DOHH2 (cell line): Measurements from ENCODE around the gene EFHD2.

ENCODE experiments used
- H3F3A ChIP-seq: fragments of 200-600 bp; sonication (generic), shearing (Covaris generic); 2 replicates; pipeline ENCODE4 v1.6.0; 2016; ENCODE audit warnings: antibody characterized with exemption, mild to moderate bottlenecking; ENCODE audit not compliant: control insufficient read depth, insufficient read depth
- H3K27ac ChIP-seq: fragments of 200-600 bp; sonication (generic); 2 replicates; pipeline ENCODE4 v1.5.1; 2014; ENCODE audit warnings: low read depth, mild to moderate bottlenecking, low read length, moderate library complexity
- H3K27me3 ChIP-seq: fragments of 200-600 bp; sonication (generic); 2 replicates; pipeline ENCODE4 v1.6.1; 2014; ENCODE audit warnings: mild to moderate bottlenecking, low read length, mixed read lengths; ENCODE audit not compliant: control insufficient read depth
- H3K36me3 ChIP-seq: fragments of 200-600 bp; sonication (generic); 2 replicates; pipeline ENCODE4 v1.6.1; 2014; ENCODE audit warnings: mild to moderate bottlenecking, low read length, moderate library complexity, mixed read lengths; ENCODE audit not compliant: control insufficient read depth
- H3K4me1 ChIP-seq: fragments of 200-600 bp; sonication (generic); 2 replicates; pipeline ENCODE4 v1.6.1; 2014; ENCODE audit warnings: mild to moderate bottlenecking, low read length, mixed read lengths; ENCODE audit not compliant: control insufficient read depth
- H3K4me2 ChIP-seq: fragments of 200-600 bp; sonication (generic); 2 replicates; pipeline ENCODE4 v1.6.0; 2014; ENCODE audit warnings: mild to moderate bottlenecking, low read length, moderate library complexity
- H3K4me3 ChIP-seq: fragments of 200-600 bp; sonication (generic); 2 replicates; pipeline ENCODE4 v1.5.1; 2014; ENCODE audit warnings: mild to moderate bottlenecking, low read length, mixed read lengths
- H3K79me2 ChIP-seq: fragments of 200-600 bp; sonication (generic); 2 replicates; pipeline ENCODE4 v1.6.1; 2014; ENCODE audit warnings: mild to moderate bottlenecking, low read length, mixed read lengths; ENCODE audit not compliant: control insufficient read depth
- H3K9me2 ChIP-seq: fragments of 200-600 bp; sonication (generic); replicated peaks from 2 replicates; pipeline ENCODE4 v1.6.1; 2014; ENCODE audit warnings: mild to moderate bottlenecking, low read length, mixed read lengths; ENCODE audit not compliant: control insufficient read depth
- H3K9me3 ChIP-seq: fragments of 200-600 bp; sonication (generic); 2 replicates; pipeline ENCODE4 v1.6.1; 2014; ENCODE audit warnings: antibody characterized with exemption, low read length, mixed read lengths; ENCODE audit not compliant: control insufficient read depth, insufficient read depth
- H4K20me1 ChIP-seq: fragments of 200-600 bp; sonication (generic); 2 replicates; pipeline ENCODE4 v1.6.0; 2014; ENCODE audit warnings: low read depth, mild to moderate bottlenecking, antibody characterized with exemption, low read length, moderate library complexity; ENCODE audit not compliant: control insufficient read depth, insufficient read depth
- EZH2phosphoT487 ChIP-seq: fragments of 200-600 bp; sonication (generic); IDR thresholded peaks from 2 replicates; pipeline ENCODE4 v1.6.1; 2017; ENCODE audit warnings: borderline replicate concordance, mild to moderate bottlenecking, antibody characterized with exemption, low read length, moderate library complexity, mixed read lengths
- TF ChIP-seq, protein P1 (sequence below): fragments of 200-600 bp; sonication (generic); IDR thresholded peaks from one replicate; pipeline ENCODE4 v1.5.1; 2014; ENCODE audit warnings: antibody characterized with exemption, mild to moderate bottlenecking, low read depth, low read length; ENCODE audit not compliant: poor library complexity, severe bottlenecking

Gene EFHD2

DNA sequence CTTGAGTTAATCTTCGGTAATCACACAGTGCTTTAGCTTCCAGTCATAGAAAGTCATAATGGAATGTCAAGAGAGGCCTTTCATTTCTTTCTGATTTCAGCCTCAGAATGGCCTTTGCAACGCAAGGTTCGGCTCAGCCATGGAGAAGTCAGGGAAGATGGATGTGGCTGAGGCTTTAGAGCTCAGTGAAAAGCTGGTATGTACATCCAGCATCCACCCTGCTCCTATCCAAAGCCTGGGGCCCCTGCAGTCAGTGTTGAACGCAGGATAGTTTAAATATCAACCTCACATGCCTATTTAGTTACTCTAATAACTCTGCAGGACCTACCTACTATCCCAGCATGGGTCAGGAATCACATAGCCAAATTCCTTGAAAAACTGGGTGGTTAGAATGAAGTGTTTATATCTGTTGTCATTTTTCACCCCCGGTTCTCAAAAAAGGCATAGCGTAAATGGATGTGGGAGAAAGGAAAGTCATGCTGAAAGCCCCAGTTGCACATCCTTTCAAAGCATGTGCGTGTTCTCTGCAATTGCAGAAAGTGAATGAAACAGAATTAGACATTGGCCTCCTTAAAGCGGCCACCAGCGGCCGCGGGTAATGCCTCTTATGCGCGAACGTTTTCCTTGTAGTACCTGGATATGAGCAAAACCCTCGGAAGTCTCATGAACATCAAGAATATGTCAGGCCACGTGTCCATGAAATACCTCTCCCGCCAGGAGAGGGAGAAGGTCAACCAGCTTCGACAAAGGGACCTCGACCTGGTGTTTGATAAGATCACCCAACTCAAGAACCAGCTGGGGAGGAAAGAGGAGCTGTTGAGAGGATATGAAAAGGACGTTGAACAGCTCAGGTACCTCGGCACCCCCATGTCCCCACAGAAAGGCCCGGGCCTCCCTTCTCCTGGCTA, 28.8 kb upstream of the EFHD2 start:
- Histone ChIP-seq H3K36me3 (no peaks in the 10 kb centered on the region), H3K27me3 (peaks cover 20% of the 10 kb centered on the region)

DNA sequence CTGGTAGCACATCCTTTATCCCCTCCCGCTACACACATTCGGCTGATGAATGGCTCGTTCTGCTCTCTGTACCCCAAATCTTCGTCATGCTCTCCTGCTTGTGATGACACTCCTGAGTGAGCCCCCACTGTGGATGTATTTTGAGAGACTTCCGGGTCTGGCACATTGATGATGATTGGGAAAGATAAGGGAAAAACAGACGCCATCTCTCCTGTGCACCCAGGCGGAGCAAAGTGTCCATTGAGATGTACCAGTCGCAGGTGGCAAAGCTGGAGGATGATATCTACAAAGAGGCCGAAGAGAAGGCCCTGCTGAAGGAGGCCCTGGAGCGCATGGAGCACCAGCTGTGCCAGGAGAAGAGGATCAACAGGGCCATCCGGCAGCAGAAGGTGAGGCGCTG, 27.9 kb upstream of the EFHD2 start:
- H3K4me2 ChIP-seq, result no peak overlapping the region
- no peak overlapping the region for H3K27ac ChIP-seq
- H3K27me3 ChIP-seq, result peaks cover 27% of the 10 kb centered on the region
- H3K9me3 ChIP-seq, result no peaks in the 10 kb centered on the region
- no peaks in the 10 kb centered on the region for H3K4me1 ChIP-seq
- no peaks in the 10 kb centered on the region for H3K79me2 ChIP-seq
- H3K36me3 ChIP-seq, result no peaks in the 10 kb centered on the region
- TF ChIP-seq EZH2phosphoT487, result no peak
- TF ChIP-seq, protein P1, sequence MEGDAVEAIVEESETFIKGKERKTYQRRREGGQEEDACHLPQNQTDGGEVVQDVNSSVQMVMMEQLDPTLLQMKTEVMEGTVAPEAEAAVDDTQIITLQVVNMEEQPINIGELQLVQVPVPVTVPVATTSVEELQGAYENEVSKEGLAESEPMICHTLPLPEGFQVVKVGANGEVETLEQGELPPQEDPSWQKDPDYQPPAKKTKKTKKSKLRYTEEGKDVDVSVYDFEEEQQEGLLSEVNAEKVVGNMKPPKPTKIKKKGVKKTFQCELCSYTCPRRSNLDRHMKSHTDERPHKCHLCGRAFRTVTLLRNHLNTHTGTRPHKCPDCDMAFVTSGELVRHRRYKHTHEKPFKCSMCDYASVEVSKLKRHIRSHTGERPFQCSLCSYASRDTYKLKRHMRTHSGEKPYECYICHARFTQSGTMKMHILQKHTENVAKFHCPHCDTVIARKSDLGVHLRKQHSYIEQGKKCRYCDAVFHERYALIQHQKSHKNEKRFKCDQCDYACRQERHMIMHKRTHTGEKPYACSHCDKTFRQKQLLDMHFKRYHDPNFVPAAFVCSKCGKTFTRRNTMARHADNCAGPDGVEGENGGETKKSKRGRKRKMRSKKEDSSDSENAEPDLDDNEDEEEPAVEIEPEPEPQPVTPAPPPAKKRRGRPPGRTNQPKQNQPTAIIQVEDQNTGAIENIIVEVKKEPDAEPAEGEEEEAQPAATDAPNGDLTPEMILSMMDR, result no peak
- no peak overlapping the region for H3K4me3 ChIP-seq
- no peaks in the 10 kb centered on the region for H4K20me1 ChIP-seq
- H3K9me2 ChIP-seq, result no peaks in the 10 kb centered on the region
- H3F3A ChIP-seq, result no peaks in the 10 kb centered on the region

More for the DNA sequence above, 28.8 kb upstream of the EFHD2 start:
- Histone ChIP-seq H3K9me3 (no peaks in the 10 kb centered on the region), H3K9me2 (no peaks in the 10 kb centered on the region), H3F3A (no peaks in the 10 kb centered on the region), H3K27ac (no peak overlapping the region), H4K20me1 (no peaks in the 10 kb centered on the region), H3K4me1 (no peaks in the 10 kb centered on the region), H3K79me2 (no peaks in the 10 kb centered on the region), H3K4me2 (no peak overlapping the region), H3K4me3 (no peak overlapping the region)
- TF ChIP-seq, protein P1, result no peak
- no peak for TF ChIP-seq EZH2phosphoT487

DNA sequence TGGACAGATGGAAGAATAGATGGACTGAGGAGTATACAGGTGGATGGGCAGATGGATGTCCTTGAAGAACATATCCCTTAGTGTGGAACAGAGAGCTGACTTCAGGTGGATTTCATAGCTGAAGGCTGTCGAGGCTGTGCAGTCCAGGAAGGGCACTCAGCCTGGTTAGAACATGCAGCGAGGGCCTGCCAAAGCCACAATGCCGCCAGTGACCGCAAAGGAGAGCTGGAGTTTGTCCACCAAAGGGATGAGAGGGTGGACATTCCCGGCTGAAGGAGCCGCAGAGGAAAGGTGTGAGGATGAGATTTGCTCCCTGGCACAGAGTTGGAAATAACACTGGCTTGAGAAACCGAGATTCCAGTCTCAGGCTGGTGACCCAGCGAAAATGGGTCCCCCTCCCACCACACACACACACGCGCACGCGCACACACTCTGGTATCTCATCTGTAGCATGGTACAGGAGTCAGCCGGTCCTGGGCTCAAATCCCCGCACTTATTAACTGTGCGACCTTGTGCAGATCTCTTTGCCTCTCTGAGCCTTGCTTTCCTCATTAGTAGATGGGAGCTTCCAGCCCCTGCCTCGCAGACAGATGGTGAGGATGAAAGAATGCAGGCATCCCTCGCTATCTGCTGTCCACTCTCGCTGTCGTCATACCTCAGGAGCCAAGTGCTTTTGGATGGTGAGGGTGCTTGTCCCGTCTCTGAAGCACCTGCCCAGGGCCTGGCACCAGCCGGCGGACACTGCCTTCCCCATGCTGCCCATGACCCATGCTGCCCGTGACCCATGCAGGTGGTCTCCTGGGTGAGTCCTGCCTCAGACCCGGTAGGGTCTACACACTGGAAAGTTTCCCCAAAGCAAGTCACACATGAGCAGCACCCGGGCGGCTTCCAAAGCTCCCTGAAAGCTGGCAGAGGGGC, 26.8 kb upstream of the EFHD2 start:
- Histone ChIP-seq H3K4me2 (no peak overlapping the region), H3K27me3 (peaks cover 27% of the 10 kb centered on the region), H3K4me1 (no peaks in the 10 kb centered on the region), H3K9me3 (no peaks in the 10 kb centered on the region), H3K9me2 (no peaks in the 10 kb centered on the region), H3K36me3 (no peaks in the 10 kb centered on the region), H3K27ac (no peak overlapping the region), H3K79me2 (no peaks in the 10 kb centered on the region), H4K20me1 (no peaks in the 10 kb centered on the region), H3K4me3 (no peak overlapping the region), H3F3A (no peaks in the 10 kb centered on the region)
- no peak for TF ChIP-seq EZH2phosphoT487
- TF ChIP-seq, protein P1, result no peak
